Liver (tissue), 3 donors: ENCODE results near the gene NAXD.

Source experiments
- EGR1 ChIP-seq, 2 donors: IDR thresholded peaks; 2 replicates each; pipeline ENCODE4 v1.6.1; 2016 to 2018; ENCODE audit warnings: antibody characterized with exemption in 2 of 2, low read depth in 2 of 2
- GABPA ChIP-seq, 2 donors: IDR thresholded peaks in 1 of 2; conservative IDR thresholded peaks in 1 of 2; 2 replicates each; pipeline ENCODE4 v1.6.1; 2016; ENCODE audit warnings: antibody characterized with exemption in 2 of 2, mild to moderate bottlenecking in 1 of 2, moderate library complexity in 1 of 2
- HNF4A ChIP-seq, 2 donors: conservative IDR thresholded peaks; 2 replicates each; pipeline ENCODE4 v1.6.1; 2016; ENCODE audit warnings: antibody characterized with exemption in 2 of 2, mild to moderate bottlenecking in 2 of 2
- JUND ChIP-seq, 2 donors: IDR thresholded peaks; 2 replicates each; pipeline ENCODE4 v1.6.1; 2016; ENCODE audit warnings: antibody characterized with exemption in 2 of 2
- NR2F2 ChIP-seq: IDR thresholded peaks from 2 replicates; pipeline ENCODE4 v1.6.1; 2016; ENCODE audit warnings: antibody characterized with exemption
- RAD21 ChIP-seq, 2 donors: IDR thresholded peaks; 2 replicates each; pipeline ENCODE4 v1.6.1; 2016; ENCODE audit warnings: antibody characterized with exemption in 2 of 2, mild to moderate bottlenecking in 2 of 2
- RXRA ChIP-seq, 2 donors: IDR thresholded peaks; 2 replicates each; pipeline ENCODE4 v1.6.1; 2017 to 2018; ENCODE audit warnings: antibody characterized with exemption in 2 of 2, mild to moderate bottlenecking in 1 of 2
- SP1 ChIP-seq: IDR thresholded peaks from 2 replicates; pipeline ENCODE4 v1.6.1; 2018; ENCODE audit warnings: antibody characterized with exemption, mild to moderate bottlenecking
- TAF1 ChIP-seq: conservative IDR thresholded peaks from 2 replicates; pipeline ENCODE4 v1.6.1; 2016; ENCODE audit warnings: antibody characterized with exemption, mild to moderate bottlenecking
- YY1 ChIP-seq: IDR thresholded peaks from 2 replicates; pipeline ENCODE4 v1.6.1; 2016; ENCODE audit warnings: antibody characterized with exemption, mild to moderate bottlenecking
- TF ChIP-seq, protein P1 (sequence below): fragments of 150-350 bp; IDR thresholded peaks from 2 replicates; pipeline ENCODE4 v1.5.1; 2017; ENCODE audit warnings: improper control_type of control experiment, low read depth, low read length; ENCODE audit not compliant: missing input control
- TF ChIP-seq, protein P2 (sequence below): IDR thresholded peaks from 2 replicates; pipeline ENCODE4 v1.6.1; 2016; ENCODE audit warnings: antibody characterized with exemption
- TF ChIP-seq, protein P3 (sequence below): IDR thresholded peaks from 2 replicates; pipeline ENCODE4 v1.6.1; 2016; ENCODE audit warnings: antibody characterized with exemption
- donor health status: healthy.
- donor health status: healthy.

DNA sequence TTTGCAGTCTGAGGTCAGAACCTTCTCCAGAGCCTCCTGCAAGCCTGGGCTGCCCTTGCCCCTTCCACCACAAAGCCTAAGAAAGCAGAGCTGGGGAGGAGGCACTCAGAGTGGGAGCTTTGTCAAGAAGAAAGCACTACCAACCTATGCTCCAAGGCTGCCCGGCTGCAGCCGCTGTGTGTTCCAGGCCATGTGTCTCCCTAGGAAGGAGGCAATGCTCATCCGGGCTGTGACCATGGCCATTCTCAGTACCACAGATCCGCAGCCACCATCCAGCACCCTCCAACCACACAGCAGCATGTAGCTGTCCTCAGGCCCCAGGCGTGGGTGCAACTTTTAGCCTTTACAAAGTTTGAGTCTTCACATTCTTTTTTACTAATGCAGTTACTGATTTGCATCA, 68.6 kb downstream of the NAXD start:
- TF ChIP-seq, protein P1, sequence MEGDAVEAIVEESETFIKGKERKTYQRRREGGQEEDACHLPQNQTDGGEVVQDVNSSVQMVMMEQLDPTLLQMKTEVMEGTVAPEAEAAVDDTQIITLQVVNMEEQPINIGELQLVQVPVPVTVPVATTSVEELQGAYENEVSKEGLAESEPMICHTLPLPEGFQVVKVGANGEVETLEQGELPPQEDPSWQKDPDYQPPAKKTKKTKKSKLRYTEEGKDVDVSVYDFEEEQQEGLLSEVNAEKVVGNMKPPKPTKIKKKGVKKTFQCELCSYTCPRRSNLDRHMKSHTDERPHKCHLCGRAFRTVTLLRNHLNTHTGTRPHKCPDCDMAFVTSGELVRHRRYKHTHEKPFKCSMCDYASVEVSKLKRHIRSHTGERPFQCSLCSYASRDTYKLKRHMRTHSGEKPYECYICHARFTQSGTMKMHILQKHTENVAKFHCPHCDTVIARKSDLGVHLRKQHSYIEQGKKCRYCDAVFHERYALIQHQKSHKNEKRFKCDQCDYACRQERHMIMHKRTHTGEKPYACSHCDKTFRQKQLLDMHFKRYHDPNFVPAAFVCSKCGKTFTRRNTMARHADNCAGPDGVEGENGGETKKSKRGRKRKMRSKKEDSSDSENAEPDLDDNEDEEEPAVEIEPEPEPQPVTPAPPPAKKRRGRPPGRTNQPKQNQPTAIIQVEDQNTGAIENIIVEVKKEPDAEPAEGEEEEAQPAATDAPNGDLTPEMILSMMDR, result no peak
- TF ChIP-seq NR2F2 (no peak), JUND (IDR thresholded peaks at IDR 0.05) (no peak), GABPA (IDR thresholded peaks at IDR 0.05 in 1 of 2, conservative IDR thresholded peaks at IDR 0.05 in 1 of 2) (no peak), SP1 (no peak), YY1 (no peak), TAF1 (no peak), HNF4A (conservative IDR thresholded peaks at IDR 0.05) (no peak), RAD21 (IDR thresholded peaks at IDR 0.05) (no peak), RXRA (IDR thresholded peaks at IDR 0.05) (no peak), EGR1 (IDR thresholded peaks at IDR 0.05; ENCODE audit: low read depth in 2 of 2) (no peak)
- TF ChIP-seq, protein P2, sequence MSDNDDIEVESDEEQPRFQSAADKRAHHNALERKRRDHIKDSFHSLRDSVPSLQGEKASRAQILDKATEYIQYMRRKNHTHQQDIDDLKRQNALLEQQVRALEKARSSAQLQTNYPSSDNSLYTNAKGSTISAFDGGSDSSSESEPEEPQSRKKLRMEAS, result no peak
- TF ChIP-seq, protein P3, sequence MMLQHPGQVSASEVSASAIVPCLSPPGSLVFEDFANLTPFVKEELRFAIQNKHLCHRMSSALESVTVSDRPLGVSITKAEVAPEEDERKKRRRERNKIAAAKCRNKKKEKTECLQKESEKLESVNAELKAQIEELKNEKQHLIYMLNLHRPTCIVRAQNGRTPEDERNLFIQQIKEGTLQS, result no peak
